ENCODE results near the gene CLRN3.

CLRN3 gene, protein sequence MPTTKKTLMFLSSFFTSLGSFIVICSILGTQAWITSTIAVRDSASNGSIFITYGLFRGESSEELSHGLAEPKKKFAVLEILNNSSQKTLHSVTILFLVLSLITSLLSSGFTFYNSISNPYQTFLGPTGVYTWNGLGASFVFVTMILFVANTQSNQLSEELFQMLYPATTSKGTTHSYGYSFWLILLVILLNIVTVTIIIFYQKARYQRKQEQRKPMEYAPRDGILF

DNA sequence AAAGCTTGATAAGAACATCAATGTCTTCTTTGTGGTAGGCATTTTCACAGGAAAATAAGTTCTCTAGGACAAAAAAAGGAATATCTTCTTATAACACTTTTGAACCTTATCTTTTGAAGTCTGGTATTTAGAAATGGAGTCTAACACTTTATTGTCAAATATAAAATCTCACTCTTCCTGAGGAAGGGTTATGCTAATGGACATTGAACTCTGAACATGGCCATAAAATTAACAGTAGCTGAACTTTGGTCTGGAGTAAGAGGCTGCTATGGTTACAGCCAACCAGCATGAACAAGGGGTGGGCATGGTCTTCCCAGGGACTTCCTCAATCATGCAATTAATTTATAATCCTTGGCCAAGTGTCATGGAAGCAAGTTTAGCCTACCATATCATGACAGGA is at the start of gene CLRN3:
Gene CLRN3, minus strand, starts transcription at position 199 of the 400 bp plus-strand sequence. Its CDS starts 157 bp downstream, at position 42.
- DNase-seq (ENCODE audit: low read depth): no peak

DNA sequence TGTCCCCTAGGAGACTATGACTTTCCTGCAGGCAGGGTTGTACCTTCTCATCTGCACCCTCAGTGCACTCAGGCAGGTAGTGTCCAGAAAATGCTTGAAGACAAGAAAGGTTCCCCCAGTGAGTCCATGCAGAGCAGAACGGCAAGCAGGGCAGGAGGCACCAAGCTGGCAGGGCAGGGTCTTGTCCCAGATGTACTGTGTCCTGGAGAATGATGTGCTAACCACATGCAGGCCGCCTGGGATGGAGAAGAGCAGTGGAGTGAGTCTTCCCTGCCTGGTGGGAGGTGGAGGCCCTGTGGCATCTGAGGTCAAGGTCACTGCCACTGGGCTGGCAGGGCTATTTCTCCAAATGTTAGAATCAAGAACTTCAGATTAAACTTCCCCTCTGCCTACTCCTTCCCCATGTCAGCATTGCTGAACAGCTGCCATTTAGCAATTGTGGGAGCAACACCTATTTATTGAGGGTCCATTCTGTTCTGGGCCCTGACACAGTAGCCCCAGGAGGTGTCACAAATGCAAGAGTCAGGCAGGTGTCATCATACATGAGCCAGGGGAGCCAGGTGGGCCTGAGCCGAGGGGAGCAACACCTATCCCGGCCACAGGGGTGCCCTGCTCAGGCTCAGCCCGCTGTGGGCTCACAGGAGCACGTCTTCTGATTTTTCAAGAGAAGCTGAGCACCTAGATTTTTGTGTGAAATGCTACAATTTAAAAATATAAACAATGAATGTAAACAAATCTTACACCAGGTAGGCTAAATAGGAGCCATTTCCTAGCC is 48.3 kb upstream of the CLRN3 start:
- DNase-seq (ENCODE audit: low read depth): no peak

DNA sequence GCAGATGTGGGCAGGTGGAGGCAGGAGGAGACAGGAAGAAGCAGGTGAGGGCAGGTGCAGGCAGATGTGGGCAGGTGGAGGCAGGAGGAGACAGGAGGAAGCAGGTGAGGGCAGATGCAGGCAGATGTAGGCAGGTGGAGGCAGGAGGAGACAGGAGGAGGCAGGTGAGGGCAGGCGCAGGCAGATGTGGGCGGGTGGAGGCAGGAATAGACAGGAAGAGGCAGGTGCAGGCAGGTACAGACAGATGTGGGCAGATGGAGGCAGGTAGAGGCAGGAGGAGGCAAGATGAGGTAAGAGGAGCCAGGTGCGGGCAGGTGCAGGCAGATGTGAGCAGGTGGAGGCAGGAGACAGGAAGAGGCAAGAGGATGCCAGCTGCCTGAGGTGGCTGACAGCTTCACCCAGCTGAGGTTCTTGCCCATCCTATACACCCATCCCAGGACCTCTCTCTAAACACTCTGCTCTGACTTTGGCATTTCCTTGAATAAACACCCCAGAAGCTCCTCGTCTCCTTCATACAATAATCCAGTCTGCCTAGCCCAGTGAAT is 47.1 kb upstream of the CLRN3 start:
- DNase-seq (ENCODE audit: low read depth): no peak

DNA sequence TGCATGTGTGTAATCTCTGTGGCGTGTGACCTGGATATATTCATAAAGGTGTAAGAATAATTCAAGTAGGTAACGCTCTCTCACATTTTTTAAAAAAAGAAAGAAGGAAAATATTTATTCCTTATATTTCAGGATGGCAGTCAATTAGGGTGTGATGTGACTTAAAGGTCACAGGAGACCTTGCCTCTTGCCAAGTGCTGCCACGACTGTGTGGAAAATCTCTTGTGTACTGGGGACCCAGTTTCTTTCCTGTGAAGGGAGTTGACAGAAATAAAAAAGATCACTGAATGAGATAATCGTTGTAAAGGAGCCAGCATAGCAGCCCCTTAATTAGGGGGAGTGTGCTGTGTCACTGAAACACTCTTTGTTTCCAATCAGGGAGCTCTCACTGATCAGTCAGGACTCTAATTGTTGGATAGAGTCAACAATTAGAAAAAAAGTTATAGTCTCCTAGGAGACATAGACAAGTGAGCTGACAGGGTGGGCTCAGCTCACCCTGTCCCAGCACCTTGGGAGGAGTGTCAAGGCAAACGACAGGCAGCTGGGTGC is 45.2 kb upstream of the CLRN3 start:
- DNase-seq (ENCODE audit: low read depth): no peak

DNA sequence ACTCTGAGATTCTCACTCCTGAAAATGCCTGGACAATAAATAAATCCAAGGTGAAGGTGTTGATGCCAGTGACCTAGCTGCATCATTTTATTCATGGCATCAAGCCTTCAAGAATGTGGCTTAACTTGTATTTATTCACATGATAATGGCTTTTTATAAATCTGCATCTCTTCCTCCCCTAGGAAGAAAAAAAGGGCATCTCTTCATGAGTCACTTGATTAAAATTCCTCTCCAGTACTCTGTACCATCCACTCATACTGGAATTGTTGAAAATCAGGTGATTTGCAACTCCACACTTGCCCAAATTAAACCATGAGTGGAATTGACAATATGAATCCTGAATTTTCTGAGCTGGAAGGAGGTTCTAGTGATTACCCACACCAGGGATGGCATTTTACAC is 44.3 kb upstream of the CLRN3 start:
- no peak for DNase-seq (ENCODE audit: low read depth)

DNA sequence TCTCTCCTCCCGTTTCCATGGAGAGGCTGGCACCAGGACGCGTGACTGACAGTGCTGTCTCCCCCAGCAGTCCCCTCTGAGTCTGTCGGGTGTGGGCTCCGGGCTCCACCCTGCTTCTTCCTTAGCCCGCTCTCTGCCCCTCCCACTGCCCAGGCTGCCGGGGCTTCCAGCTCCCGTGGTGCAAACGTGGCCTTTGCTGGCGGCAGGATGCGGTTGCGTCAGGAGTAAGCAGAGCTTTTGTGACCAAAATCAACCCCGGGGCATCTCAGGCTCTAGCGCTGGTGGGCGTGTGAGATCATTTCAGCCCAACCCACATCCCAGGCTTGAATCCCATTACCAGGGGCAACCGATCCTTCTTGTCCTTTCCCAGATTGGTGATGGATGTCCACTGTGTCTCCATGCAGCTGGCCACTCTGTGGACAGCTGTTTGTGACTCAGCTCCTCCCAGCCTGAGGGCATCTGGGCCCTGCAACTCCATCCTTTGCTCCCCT is 42.4 kb upstream of the CLRN3 start:
- DNase-seq (ENCODE audit: low read depth): no peak

DNA sequence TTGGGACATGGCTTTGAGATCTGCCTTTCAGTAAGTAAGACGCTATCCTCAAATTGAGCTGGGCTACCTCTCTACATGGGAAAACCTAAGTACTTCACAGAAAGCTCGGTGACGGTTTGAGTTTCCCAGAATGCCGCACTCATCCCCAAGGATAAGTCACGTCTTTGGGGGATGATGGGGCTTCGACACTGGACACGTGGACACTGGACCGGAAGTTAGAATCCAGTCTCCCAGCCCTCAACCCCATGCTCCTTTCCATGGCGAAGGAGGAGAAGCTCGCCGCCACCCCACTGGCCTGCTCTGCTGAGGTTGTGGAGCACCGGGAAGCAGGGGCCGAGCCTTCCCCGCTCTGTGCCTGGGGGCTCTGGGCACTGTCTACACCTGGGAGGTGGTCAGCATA is 41.6 kb upstream of the CLRN3 start:
- no peak for DNase-seq (ENCODE audit: low read depth)

DNA sequence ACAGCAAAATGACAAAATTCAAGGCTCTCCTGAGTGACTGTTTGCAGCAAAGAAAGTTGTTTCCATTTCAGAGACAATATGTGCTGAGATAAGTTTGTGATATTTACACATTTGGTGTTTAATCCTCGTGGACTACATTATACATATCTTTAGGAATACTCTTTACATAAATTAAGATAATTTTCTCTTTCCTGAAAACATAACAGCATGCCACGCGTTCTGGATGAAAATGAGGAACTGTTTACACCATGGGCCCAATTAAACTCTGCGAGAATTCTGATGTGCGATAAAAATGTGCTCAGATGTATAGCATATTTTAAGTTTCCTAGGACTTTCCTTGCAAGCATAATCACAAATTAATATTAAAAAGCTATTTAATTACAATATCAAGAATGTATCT is 40.5 kb upstream of the CLRN3 start:
- no peak for DNase-seq (ENCODE audit: low read depth)

DNA sequence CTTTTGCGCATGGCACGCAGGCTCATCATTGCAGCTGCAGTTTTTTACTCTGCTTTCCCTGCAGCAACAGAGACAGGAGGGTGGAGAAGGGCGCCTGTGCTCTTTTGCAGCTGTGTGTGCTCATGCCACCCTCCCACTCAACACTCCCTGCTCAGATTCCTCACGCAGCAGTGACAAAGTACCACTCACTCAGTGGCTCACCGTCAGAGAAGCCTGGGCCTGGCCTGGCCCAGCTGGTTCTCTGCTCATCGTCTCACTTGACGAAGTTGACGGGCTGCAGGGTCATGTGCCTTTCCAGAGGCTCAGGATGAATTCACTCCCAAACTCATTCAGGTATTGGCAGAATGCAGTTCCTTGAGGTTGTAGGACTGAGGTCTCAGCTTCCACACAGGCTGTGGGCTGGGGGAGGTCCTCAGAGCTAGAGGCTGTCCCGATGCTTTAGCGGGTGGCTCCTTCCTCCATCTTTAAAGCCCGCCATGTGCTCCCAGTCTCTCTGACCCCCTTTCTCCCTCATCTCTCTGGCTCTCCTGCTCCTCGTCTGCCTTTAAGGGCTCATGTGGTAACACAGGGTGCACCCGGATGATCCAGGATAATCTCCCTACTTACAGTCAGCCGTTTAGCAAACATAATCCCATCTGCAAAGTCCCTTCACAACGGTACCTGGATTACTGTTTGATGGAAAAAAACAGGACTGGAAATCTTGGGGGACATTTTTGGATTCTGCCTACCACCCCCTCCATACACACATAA is 40.0 kb upstream of the CLRN3 start:
- DNase-seq (ENCODE audit: low read depth): no peak

DNA sequence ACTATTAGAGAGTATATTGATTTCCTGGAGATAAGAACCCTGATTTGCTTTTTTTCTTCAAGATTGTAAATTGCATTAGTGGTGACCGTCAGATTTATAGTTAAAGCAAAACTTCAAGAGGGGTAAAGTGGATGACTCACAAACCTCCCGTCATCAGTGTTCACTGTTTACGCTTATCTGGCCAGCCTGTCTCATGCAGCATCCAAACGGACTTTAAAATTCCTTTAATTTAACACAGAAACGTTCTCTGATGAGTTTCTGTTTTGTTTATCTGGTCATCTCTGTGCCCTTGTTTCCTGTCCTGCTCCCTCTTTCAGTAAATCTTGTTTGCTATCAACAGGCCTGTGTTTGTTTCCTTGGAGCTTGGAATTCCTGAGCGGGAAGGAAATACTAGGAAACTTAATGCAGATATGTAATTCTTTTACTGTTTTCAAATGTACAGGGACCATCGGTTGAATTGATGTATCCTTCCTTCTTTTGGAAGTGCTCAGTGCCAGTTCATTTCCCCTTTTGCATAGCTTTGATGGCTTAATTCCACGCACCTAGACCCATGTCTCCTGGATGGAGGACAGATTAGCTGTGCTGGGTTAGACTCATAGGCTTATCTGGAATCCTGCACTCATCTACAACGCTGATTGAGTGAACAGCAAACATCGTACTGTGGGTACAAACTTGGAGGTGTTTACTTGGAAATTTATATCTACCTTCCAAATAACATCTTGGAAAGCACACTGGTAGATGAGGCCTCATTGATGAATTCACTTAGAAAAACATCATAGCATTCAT is 35.5 kb upstream of the CLRN3 start:
- no peak for DNase-seq (ENCODE audit: low read depth)

DNA sequence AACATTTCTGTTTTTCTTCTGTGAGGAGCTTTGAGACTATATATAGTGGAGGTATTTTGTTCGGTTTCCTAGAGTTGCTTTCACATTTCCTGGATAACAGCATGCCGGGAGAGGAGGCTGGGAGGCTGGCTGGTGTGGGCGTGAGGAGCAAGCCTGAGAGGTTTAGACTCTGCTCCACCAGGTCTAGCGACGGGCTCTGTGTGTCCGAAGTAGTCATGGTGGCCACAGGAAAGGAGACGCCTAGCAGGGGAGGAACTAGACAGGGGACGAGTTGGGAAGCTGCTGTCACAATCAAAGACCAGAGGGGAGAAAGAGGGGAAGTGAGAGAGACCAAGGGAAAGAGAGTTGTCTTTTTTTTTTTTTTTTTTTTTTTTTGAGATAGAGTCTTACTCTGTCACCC is 33.7 kb upstream of the CLRN3 start:
- DNase-seq (ENCODE audit: low read depth): no peak

DNA sequence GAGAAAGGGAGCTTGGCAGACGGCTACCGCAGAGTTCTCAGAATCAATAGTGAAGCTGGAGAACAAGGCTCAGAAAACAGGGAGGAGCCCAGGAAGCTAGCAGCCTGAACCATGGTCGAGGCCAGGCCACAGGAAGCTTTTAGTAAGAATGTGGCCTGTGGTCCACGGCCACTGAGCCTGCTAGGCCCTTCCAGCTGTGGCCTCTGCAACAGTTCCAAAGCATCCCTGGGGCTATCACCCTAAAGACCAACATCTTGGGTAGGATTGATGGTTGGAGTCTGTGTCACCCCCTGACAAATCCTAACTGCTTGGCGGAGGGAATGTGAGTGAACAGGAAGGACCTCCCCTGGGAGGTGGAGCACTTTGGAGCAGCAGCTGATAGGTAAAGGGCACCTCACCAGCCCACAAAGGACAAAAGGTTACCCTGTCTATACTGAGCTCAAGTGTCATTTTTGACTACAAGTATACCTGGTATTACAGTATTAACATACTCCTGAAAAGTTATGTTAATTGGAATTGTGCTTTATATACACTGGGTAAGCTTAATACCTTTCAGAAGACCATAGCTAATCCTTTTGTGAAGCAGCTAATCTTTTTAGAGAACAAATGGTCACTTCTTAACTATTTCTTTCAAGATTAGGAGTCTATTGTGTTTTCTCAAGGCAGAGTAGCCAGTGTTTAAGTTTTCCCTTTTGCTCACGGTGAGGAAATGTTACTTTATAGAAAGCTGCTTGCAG is 32.9 kb upstream of the CLRN3 start:
- no peak for DNase-seq (ENCODE audit: low read depth)

DNA sequence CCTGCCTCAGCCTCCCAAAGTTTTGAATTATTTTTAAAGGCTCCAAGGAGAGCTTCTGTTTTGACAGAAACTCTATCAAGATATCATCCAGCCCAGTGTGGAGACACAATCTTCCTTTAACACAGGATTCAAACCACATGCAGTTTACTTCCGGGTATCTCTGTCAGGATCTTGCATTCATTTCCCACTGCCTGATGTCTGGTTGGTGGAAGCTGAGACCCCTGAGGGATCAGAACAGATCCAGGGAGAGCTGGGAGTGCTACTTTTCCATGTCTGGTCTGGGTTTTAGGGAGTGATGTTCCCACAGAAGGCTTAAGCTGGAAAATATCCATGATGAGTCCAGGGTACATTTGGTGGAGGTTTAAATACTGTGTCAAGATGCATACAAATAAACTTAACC is 30.9 kb upstream of the CLRN3 start:
- DNase-seq (ENCODE audit: low read depth): no peak

DNA sequence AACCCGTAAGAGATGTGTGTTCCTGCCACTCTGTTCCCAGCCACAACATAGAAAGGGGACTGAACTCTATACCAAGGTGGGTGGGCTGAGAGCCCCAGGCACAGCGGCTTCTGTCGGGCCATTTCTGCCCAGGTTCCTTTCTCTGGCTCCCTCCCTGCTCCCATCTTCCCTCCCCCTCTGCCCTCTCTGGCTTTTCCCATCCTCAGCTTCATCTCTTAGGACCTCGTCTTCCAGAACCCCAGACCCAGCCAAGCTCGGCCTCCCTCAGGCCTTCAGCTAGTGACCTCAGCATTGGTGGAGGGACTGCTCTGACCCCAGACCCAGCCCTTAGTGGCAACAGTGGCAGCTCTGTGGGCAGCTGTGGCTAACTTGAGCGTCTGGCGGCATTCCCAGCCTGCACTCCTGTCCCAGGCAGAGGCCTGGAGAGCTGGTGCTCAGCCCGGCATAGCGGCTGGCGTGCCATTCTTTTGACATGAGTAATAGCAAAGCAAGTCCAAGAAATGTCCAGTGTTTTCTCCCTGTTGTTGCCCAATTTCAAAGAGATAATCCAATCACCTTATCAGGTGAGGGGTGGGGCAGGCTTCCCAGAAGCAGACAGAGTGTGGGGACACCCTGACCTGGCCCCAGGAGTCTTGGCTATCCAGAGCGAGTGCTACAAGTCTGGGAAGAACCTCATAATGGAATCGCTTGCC is 30.1 kb upstream of the CLRN3 start:
- no peak for DNase-seq (ENCODE audit: low read depth)

DNA sequence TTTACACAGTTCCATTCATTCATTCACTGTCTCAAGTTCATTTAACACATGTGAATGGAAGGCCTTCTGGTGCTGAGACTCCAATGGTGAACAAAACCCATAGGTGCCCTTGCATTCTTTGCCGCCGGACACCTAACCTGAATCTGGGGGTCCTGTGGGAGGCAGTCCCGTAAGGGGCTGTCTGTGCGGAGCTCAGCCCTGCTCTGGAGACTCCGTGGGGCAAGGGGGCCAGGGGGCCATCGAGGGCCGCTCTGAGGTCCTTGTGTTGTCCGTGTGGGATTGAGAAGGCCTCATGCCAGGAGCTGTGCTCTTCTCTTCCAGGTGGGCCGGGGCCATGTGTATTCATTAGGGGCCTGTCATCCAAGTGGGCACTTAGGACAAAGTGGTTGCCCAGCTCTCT is 29.5 kb upstream of the CLRN3 start:
- DNase-seq (ENCODE audit: low read depth): no peak

DNA sequence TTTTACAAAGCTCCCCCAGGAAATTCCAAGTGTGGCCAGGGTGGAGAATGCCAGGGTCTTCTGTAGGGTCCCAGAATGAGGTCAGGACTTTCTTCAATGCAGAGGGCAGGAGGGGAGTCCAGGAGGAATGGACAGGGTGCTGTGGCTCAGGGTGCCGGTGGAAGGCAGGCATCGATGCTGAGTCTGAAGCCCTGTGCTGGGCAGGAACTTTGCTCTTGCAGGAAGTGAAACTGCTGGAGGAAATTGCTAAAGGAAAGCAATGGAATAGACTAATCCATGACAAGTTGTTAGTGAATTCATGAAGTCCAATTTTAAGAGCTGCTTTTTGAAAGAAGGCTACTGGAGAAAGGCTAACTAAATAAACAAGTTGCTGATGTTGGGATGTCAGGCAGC is 29.0 kb upstream of the CLRN3 start:
- DNase-seq (ENCODE audit: low read depth): no peak

DNA sequence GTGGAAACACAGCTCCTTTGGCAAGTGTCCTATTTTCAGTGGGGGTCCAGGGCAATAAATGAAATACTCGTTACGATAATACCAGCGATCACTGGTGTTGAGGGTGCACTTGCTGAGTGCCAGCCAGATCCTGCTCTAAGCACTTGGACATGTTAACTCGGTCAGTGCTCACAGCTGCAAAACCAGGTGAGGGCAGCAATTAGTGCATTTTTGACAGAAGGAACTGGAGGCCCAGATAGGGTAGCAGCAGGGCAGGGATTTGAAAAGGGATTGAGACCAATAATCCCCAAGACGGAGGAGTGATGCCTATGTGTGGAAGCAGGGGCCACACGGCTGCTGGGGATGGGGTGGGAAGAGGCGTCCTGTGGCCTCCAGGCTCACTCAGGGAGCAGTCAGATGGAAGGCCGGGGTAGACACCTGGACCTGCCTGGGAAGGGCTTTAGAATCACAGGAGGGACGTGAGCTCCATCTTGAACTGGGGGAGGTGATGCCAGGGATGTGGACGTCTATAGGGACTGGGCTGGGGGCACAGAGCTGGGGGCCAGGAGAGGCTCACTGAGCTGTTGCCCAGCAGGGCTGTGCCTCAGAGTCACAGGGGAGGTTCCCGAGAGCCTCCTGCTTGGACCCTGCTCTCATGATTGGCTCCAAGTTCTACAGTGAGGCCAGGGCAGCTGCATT is 28.5 kb upstream of the CLRN3 start:
- DNase-seq (ENCODE audit: low read depth): no peak

DNA sequence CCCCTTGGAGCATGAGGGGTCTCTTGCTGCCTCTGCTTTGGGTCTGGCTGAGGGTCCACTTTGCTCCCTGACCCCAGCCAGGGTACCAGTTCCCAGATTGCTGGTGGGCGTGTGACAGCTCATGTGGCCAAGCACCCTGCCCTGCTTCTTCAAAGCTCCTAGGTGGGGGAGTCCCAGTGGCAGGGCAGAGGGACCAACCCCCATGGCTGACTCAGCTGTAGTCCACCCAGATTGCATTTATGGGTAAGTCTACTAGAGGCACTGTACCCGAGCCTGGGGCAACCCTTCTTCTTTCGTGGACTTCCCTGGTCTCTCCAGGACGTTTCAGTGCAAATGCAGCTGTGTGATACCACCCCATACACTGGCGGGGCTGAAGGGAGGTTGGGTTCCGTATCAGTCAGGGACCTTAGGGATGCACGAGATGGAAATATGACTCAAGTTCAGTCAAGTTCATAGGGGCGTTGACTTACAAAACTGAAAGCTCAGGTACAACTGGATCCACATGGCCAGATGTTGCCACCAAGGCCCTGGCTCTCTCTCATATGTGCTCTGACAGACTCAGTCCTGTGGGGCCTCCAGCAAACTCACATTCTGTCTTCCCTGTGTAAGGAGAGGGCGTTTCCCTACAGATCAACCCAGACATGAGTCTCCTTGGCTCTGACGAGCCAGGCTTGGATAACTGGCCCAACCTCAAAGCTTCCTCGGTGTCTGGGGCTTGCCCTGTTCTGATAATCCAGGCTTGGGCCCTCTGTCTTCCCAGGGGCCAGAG is 27.7 kb upstream of the CLRN3 start:
- DNase-seq (ENCODE audit: low read depth): no peak

All from stimulated activated CD8-positive, alpha-beta memory T cell treated with anti-CD3 and anti-CD28 coated beads, Interleukin-12 subunit alpha, Interleukin-12 subunit beta, amount 100 ng/mL, for 1 hour (primary cell).